NCI-H526 treated with DMSO at 0.1 percent for 48 hours (cell line): ENCODE results near the gene FAM222A.

Source experiments
- DNase-seq: peaks from one replicate; lab custom pipeline; 2025; lab: John Stamatoyannopoulos, UW

FAM222A gene

GRCh38 chr12:109760031-109760929, 46.7 kb downstream of the FAM222A start:
- no peak for DNase-seq

GRCh38 chr12:109760930-109761921, 47.6 kb downstream of the FAM222A start:
- DNase-seq, result no peak

- DNase-seq, result no peak
Observed at GRCh38 chr12:109762071-109762672, 48.5 kb downstream of the FAM222A start.

DNA sequence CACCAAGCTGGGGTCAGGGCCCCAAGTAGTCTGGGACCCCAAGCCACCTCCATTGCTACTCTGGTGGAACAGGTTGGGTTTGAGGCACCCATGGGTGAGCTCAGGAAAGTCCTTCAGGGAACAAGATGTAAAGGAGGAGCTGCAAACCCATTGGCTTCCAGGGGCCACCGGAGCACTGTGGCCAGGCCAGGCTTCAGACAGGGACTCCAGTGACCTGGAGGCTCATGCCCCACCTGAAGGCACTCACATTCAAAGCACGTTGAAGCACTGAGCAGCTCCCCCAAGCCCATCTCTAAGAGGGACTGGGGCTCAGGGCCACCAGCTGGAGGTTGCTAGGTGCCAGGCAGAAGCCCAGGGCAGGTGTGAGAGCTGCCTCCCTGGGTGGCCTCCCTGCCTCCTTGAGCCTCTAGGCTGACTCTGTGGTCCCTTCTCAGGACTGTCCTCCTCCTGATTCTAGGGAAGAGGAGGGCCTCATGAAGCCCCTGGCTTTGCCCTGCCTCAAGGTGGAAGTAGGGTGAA, 49.1 kb downstream of the FAM222A start:
- no peak for DNase-seq

DNA sequence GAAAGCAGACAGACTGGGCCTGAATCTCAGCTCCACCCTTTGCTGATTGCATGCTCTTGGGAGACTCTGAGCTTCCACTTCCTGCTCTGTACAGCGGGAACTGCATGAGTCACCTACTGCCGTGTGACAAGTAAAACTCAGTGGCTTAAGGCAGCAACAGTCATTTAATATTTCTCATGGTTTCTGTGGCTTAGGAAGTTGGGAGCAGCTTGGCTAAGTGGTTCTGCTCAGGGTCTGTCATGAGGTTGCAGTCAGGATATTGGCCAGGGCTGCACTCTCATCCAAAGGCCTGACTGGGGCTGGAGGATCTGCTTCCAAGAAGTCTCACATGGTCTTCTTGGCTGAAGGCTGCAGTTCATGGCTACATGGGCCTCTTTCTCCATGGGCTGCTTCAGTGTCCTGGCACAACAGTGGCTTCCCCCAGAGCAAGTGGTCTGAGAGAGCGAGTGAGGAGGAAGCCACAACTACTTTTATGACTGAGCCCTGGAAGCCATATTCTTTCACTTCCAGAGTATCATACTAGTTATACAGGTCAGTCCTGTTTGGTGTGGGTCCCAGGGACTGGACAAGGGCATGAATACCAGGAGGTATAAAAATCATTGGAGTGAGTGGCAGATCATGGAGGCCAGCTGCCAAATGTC, 49.7 kb downstream of the FAM222A start:
- DNase-seq, result no peak

DNA sequence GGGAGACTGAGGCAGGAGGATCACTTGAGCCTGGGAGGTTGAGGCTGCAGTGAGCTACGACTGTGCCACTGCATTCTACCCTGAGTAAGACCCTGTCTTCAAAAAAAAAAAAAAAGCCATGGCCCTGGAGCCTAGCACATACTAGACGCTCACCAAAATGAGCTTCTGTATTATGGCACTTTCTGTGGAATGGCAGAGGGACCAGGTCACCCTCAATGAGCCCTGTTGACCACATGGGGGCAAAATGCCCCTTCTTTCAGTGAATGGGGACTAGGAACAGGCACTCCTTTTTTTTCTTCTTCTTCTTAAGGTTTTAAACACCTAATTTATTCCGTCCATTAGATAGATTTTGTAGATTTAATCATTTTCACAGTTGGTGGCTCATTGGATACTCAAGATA, 50.5 kb downstream of the FAM222A start:
- DNase-seq, result no peak

GRCh38 chr12:109764776-109765445, 51.3 kb downstream of the FAM222A start:
- DNase-seq, result no peak

DNA sequence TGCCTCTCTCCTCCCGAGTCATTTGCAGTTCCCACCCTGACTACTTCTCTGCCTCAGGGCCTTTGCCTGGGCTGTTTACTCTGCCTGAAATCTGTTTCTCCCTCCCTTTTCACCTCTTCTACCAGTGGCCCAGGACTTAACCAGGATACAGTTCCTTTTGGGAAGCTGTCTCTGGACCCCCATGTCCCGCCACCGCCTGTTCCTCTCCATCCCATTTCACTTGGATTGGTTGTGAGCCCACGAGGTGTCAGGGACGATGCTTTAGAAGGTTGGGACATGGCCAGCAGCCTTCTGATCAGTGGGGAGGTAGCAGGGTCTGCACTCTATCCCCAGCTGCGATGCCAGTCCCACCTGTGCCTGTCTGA, 51.8 kb downstream of the FAM222A start:
- DNase-seq, result no peak

DNA sequence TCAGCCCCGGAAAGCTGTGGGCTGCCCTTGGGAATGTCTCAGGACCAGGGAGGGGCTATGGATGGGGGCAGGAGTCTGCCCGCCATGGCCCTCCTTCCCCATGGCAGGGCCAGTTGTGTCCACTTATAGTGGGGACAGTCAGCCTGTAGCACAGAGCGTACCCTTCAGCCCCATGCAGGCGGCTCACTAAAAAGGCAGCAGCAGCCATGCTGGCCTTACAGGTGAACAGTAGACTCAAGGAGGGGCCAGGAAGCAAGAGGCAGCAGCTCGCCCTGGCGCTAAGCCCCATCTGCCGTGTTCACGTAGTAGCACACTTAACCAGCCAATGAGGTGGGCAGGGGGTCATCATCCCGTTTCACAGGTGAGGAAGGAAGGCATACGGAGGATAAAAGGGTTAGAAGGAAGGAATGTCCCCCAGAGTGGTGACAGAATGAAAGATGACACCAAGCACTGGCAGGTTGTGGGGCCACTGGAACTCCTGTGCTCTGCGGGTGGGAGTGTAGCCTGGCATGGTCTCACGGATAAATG, 52.7 kb downstream of the FAM222A start:
- DNase-seq, result no peak

GRCh38 chr12:109767456-109767855, 53.8 kb downstream of the FAM222A start:
- DNase-seq, result no peak

GRCh38 chr12:109767991-109768900, 54.6 kb downstream of the FAM222A start:
- DNase-seq, result no peak

DNA sequence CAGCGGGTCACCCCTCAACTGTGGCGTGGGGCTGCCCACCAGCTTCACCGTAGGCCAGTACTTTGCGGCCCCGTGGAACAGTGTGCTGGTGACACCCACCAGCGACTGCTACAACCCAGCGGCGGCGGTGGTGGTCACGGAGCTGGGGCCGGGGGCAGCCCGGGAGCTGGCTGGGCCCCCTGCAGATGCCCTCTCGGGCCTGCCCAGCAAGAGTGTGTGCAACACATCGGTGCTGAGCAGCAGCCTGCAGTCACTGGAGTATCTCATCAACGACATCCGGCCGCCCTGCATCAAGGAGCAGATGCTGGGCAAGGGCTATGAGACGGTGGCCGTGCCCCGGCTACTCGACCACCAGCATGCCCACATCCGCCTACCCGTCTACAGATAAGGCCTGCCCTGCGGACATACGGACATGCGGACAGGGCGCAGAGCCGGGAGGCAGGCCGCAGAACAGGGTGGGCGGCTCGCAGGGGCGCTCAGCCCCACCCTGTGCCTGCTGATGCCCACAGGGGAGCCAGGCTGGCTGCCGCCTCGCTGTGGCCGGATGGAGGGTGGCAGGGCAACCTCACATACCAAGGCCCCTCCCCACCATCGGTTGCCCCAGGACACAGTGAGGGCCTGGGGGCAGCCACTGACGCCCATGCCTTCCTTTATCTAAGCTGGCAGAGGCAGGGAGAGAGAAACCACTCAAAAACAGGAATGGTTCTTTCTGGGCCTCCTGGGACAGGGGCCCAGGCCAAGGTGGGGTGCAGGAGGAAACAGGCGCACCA, 55.5 kb downstream of the FAM222A start:
- no peak for DNase-seq

DNA sequence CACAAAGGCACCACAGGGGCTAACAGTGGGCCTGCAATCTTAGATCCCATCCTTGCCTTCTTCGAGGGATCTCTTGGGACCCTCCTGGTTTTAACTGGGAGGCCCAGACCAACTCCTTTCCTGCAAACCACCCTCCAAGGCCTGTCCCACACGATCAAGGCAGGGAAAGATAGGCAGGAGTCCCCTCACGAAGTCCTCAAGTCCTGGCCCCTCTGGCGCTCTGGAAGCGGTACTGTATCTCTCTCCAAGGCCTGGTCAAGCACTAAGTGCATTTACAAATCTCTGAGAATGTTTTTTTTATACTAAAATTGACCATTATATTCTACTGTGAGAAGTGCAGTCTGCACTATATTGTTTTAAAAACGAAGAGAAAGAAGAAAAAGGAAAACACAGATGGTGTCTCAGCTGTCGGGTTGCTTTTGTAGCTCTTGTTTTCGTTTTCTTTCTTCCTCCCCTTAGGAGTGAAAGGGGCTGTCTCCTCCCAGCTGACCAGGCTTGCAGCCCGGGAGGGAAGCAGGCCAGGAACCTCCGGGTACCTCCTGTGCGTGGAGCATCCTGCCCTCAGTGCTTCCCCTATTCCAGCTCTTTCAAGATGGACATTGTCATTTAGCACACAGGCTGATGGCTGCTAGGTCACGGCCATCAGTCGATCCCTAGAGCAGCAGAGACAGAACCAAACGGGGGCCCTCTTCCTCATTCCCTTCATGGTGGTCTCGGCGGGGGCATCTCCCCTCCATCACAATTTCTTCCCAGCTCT, 56.7 kb downstream of the FAM222A start:
- no peak for DNase-seq

DNA sequence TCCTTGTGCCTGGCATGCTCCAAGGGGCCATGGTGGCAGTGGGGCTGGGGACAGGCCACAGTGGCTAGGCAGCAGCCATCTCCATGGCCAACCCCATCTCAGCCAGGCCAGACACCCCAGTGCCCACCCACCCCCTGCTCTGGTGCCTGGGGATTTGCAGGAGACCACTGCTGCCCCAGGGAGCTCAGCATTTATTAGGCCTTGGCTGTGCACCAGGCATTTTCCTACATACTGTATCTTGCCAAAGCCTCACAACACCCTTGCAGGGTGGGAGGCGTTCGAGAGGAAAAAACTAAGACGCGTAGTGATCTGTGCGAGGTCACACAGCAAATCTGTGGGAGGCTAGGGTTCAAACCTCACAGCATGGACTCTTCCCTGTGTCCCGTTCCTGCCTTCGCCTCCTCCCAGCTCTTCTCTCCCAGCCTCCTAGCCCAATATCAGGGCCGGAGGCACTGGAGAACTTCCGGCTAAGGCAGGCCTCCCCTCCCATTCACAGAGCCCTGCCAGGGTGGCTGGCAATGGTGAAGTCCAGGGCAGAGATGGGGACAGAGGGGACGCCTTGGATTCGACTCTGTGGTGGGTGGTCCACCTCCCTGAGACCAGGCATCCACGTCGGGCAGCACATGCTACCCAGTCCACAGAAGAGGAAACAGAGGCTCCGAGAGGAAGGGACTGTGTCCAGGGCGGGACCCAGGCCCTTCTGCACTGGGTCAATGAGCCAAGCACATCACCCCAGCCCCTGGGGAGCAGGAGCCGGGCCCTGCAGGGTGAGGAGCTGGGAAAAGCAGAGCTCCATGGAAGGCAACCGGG, 57.4 kb downstream of the FAM222A start:
- no peak for DNase-seq

DNA sequence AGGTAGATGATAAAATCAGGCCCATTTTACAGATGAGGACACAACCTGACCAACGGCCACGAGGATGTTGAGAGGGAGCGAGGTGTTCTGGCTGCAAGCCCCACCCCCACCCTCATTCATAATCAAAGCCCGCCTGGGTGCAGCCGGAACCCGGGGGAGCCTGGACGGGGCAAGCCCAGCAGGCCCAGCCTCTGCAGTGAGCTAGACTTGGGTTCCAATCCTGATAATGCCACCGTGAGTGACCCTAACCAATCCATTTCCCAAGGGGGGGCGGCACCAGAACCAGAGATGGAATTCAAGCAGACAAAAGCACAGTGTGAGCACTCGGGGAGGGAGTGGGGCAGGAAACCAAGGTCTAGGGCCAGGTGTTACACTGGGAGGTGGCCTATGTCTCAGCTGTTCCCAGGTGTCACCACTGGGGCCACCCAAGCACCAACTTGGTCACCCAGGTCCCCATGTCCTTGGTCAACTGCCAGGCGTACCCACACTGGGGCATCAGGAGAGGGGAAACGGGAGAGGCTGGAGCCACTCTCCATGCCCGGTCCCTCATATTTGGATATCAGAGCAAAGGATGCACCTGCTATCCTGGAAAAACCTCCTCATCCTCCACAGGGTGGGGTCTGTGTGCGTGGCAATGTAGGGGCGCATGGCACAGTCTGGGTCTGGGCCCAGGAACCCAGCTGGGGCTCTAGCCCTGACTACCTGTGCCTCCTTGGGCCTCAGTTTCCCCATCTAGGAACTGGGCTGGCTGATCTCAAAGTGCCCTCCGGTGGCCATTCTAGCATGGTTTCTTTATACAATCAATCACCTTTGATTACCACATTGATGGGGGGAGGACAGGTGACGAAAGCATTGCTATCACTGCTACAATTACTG, 58.4 kb downstream of the FAM222A start:
- no peak for DNase-seq

GRCh38 chr12:109772622-109773321, 59.1 kb downstream of the FAM222A start:
- DNase-seq, result no peak
